Thoracic aorta (tissue), 2 donors: ENCODE data around the gene HMG20B. TPM values are rescaled to one million over a fixed set of nuclear protein-coding genes. Genes with fewer than 3 reads are reported as not detected.

Experiments used
- ATAC-seq: fragments of 150-250 bp; one replicate; pipeline ENCODE4 v1.8.0; 2017; ENCODE audit warnings: low read depth; ENCODE audit not compliant: insufficient number of reproducible peaks, low FRiP score
- DNase-seq: peaks from one replicate; pipeline ENCODE4 v3.0.0-alpha.2; 2020; ENCODE audit warnings: low spot score
- H3K27ac ChIP-seq, 2 donors: fragments of 200-600 bp; sonication (generic); 1 replicate in 1 of 2; 2 replicates in 1 of 2; pipeline ENCODE4 v1.5.1; 2016; ENCODE audit warnings: mild to moderate bottlenecking in 2 of 2, moderate library complexity in 2 of 2
- H3K27me3 ChIP-seq: fragments of 200-600 bp; sonication (generic); replicated peaks from 2 replicates; pipeline ENCODE4 v1.6.0; 2016; ENCODE audit warnings: mild to moderate bottlenecking; ENCODE audit not compliant: insufficient read depth
- H3K36me3 ChIP-seq: fragments of 200-600 bp; sonication (generic); one replicate; pipeline ENCODE4 v1.5.1; 2016
- H3K4me1 ChIP-seq, 2 donors: fragments of 200-600 bp; sonication (generic); 1 replicate in 1 of 2; 2 replicates in 1 of 2; pipeline versions ENCODE4 v1.5.1 to v1.6.0; 2016; ENCODE audit warnings: low read depth in 2 of 2, mild to moderate bottlenecking in 1 of 2; ENCODE audit not compliant: control insufficient read depth in 1 of 2
- H3K4me3 ChIP-seq: fragments of 200-600 bp; sonication (generic); 2 replicates; pipeline ENCODE4 v1.5.1; 2016; ENCODE audit warnings: mild to moderate bottlenecking
- H3K9me3 ChIP-seq: fragments of 200-600 bp; sonication (generic); 2 replicates; pipeline ENCODE4 v1.5.1; 2016
- CTCF ChIP-seq: fragments of 200-600 bp; sonication (generic); IDR thresholded peaks from one replicate; pipeline ENCODE4 v1.5.1; 2019; ENCODE audit warnings: antibody characterized with exemption
- total RNA-seq, 2 donors: library from RNA; depleted of rRNA; stranded (reverse); fragments of >200 nt; gene quantifications; one replicate each; pipeline versions ENCODE4 v1.1.0 to v1.2.3, GENCODE V29; 2016

HMG20B gene
- total RNA-seq, 2 donors from 2014 or later = 90.8 to 120 TPM

DNA sequence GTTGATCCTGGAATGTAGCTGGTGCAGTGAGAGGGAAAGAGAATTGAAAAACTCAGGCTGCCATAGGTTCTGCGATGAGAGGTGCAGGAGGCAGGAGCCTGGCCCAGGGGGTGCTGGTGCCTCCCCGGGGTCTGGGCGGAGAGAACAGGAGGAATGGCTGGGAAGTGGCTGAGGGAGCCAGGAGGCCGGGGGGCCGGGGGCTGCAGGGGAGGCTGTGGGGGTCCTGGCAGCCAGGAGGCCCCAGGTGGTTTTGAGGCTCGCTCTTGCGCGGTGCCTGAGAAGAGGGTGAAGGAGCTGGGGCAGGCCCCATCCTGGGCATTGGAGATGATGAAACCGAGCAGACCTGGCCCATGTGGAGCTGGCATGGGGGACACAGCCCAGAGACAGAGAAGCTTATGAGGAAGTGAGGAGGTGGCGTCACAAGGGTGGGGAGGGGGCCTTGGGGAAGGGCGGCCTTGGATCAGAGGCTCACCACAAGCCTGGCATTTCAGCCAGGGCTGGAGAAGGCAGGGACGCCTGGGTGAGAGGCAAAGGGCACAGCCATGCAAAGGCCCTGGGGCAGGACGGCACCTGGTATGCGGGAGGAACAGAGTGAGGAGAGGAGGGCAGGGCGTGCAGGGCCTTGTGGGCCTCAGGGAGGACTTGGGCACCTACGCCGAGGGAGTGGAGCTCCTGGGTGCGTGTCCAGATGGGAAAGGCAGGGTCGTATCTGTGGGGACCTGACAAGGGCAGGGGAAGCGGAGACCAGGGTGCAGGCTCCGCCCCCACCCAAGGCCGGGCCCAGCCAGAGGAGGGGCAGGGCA lies 35.1 kb upstream of the HMG20B start:
- no peaks in the 10 kb centered on the region for H3K27me3 ChIP-seq
- no peak for TF ChIP-seq CTCF
- DNase-seq = no peak
- no peak overlapping the region for H3K27ac ChIP-seq
- no peaks in the 10 kb centered on the region for H3K9me3 ChIP-seq
- no peak overlapping the region for H3K4me3 ChIP-seq
- ATAC-seq = no peak
- H3K36me3 ChIP-seq = peaks cover 30% of the 10 kb centered on the region
- H3K4me1 ChIP-seq = no peaks in the 10 kb centered on the region

DNA sequence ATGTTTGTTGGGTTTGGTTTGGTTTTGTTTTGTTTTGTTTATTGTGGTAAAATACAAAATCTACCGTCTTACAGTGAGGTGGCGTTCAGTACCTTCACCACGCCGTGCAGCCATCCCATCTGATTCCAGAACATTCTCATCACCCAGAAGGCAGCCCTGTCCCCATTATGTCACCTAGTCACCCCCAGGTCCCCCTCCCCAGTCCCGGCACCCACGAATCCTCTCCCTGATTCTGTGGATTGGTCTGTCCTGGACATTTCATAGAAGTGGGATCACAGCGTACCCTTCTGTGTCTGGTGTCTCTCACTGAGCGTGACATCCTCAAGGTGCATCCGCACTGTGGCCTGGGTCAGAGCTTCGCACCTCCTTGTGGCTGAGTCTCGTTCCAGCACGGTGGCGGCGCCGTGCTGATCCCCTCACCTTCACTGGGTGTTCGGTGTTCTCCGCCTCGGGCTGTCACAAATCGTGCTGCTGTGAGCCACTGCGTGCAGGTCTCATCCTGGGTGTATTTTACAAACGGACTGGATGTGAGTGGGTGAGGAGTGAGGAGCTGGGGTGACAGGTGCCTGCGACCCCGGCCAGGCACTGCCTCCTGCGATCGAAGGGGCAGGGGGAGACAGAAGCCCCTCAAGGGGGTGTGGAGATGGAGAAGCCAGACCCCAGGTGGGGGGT lies 34.4 kb upstream of the HMG20B start:
- Histone ChIP-seq H3K27ac (no peak overlapping the region), H3K4me3 (no peak overlapping the region), H3K9me3 (no peaks in the 10 kb centered on the region), H3K4me1 (peaks cover 0 to 7% of the 10 kb centered on the region in 2 donors), H3K27me3 (no peaks in the 10 kb centered on the region), H3K36me3 (peaks cover 23% of the 10 kb centered on the region)
- ATAC-seq (no peak), DNase-seq (no peak)
- no peak for TF ChIP-seq CTCF

GRCh38 chr19:3538965-3539755 lies 33.6 kb upstream of the HMG20B start, which contains the start of gene TEKTIP1:
Gene TEKTIP1, plus strand, starts transcription at chr19:3539174. Its CDS starts 4 bp downstream, at chr19:3539178.
- no peak within 1 kb of the TSS for H3K4me3 ChIP-seq
- no peak for TF ChIP-seq CTCF
- no peak within 1 kb of the TSS for H3K27ac ChIP-seq
- DNase-seq = no peak
- no peaks in the 10 kb centered on the region for H3K27me3 ChIP-seq
- H3K36me3 ChIP-seq = peaks cover 17% of the 10 kb centered on the region
- peaks cover 0 to 14% of the 10 kb centered on the region in 2 donors for H3K4me1 ChIP-seq
- no peak for ATAC-seq
- H3K9me3 ChIP-seq = no peaks in the 10 kb centered on the region

DNA sequence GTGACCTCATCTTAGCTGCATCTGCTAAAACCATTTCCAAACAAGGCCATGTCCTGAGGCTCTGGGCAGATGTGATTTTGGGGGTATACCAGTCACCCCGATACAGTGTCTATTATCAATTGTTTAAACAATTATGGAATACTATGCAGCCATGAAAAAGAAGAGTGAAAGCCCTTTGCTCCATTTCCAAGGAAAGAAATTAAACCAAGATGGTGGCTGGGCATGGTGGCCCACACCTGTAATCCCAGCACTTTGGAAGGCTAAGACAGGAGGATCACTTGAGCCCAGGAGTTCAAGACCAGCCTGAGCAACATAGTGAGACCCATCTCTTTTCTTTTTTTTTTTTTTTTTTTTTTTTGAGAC lies 33.0 kb upstream of the HMG20B start:
- peaks cover 0 to 14% of the 10 kb centered on the region in 2 donors for H3K4me1 ChIP-seq
- no peak overlapping the region for H3K4me3 ChIP-seq
- no peak overlapping the region for H3K27ac ChIP-seq
- ATAC-seq = no peak
- no peak for DNase-seq
- H3K9me3 ChIP-seq = no peaks in the 10 kb centered on the region
- TF ChIP-seq CTCF = no peak
- H3K36me3 ChIP-seq = peaks cover 11% of the 10 kb centered on the region
- H3K27me3 ChIP-seq = no peaks in the 10 kb centered on the region
